ENCODE measurements around the gene TNS1.

The TNS1 gene

DNA sequence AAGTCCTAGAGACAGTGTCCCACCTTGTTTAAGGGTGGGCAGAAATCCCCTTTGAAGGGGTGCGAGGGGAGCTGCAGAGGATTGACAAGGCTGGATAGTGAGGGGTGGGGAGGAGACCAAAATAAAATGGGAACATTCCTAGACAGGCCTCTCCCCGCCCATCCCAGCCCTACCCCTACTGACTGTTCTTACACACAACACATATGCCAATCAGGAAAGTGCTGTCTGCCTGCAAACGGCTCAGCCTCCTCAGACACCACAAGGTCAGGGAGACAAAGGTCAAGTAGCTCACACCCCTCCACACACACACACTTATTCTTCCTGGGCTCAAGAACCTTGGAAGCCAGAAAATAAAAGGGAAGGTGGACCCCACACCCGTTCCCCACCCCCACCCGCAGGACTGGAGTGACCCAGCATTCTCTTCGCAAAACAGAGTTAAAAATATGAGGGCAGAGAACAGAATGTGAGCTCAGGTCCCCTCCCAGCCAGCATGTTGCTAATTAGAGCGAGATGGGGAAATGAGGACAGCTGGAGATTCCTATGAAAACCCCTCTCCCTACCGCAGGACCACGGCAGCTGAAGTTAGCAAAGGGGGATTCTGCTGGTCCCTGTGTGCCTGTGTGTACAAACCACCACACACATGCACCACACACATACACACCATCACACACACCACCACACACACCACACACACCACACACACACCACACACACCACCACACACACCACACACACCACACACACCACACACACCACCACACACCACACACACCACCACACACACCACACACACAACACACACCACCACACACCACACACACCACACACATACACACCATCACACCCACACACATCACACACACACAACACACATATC lies 197.8 kb downstream of the TNS1 start:
- Histone ChIP-seq H3K27ac (no peak overlapping the region), H3K9me3 (ENCODE audit: control insufficient read depth, low read length) (no peaks in the 10 kb centered on the region), H3K36me3 (ENCODE audit: control insufficient read depth, insufficient read depth, low read length) (no peaks in the 10 kb centered on the region), H3K4me2 (ENCODE audit: low read length) (no peak overlapping the region), H3K4me3 (ENCODE audit: low read depth, low read length) (no peak overlapping the region), H2AFZ (no peak overlapping the region), H3K79me2 (no peaks in the 10 kb centered on the region), H3K4me1 (peaks cover 6% of the 10 kb centered on the region), H3K9ac (no peak overlapping the region), H3K27me3 (ENCODE audit: control insufficient read depth, insufficient read depth, low read length) (no peaks in the 10 kb centered on the region)
- TF ChIP-seq, protein P1, sequence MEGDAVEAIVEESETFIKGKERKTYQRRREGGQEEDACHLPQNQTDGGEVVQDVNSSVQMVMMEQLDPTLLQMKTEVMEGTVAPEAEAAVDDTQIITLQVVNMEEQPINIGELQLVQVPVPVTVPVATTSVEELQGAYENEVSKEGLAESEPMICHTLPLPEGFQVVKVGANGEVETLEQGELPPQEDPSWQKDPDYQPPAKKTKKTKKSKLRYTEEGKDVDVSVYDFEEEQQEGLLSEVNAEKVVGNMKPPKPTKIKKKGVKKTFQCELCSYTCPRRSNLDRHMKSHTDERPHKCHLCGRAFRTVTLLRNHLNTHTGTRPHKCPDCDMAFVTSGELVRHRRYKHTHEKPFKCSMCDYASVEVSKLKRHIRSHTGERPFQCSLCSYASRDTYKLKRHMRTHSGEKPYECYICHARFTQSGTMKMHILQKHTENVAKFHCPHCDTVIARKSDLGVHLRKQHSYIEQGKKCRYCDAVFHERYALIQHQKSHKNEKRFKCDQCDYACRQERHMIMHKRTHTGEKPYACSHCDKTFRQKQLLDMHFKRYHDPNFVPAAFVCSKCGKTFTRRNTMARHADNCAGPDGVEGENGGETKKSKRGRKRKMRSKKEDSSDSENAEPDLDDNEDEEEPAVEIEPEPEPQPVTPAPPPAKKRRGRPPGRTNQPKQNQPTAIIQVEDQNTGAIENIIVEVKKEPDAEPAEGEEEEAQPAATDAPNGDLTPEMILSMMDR (IDR thresholded peaks at IDR 0.05), result no peak

DNA sequence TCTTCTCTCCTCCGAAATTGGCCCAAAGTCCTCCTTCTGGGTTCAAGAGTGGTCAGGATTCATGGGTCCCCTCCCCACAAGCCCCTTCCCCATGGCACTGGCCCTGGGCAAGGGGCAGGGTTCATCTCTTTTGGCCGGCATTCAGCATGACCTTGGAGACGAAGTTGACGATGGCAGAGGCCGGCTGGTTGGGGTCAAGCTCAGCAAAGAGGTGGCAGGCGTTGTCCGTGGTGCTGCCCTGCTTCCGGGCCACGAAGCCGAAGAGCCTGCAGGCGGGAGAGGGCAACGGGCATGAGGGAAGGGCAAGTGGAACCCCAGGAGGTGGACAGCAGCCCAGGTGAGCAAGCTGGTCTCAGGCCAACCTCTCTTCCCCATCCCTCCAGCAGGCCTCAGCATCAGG lies 198.5 kb downstream of the TNS1 start:
- no peaks in the 10 kb centered on the region for H3K79me2 ChIP-seq
- H3K4me2 ChIP-seq (ENCODE audit: low read length), result no peak overlapping the region
- H3K4me1 ChIP-seq, result peaks cover 6% of the 10 kb centered on the region
- no peak overlapping the region for H2AFZ ChIP-seq
- H3K9me3 ChIP-seq (ENCODE audit: control insufficient read depth, low read length), result no peaks in the 10 kb centered on the region
- H3K27me3 ChIP-seq (ENCODE audit: control insufficient read depth, insufficient read depth, low read length), result no peaks in the 10 kb centered on the region
- H3K9ac ChIP-seq, result no peak overlapping the region
- no peaks in the 10 kb centered on the region for H3K36me3 ChIP-seq (ENCODE audit: control insufficient read depth, insufficient read depth, low read length)
- no peak overlapping the region for H3K4me3 ChIP-seq (ENCODE audit: low read depth, low read length)
- TF ChIP-seq, protein P1 (IDR thresholded peaks at IDR 0.05), result no peak
- no peak overlapping the region for H3K27ac ChIP-seq

DNA sequence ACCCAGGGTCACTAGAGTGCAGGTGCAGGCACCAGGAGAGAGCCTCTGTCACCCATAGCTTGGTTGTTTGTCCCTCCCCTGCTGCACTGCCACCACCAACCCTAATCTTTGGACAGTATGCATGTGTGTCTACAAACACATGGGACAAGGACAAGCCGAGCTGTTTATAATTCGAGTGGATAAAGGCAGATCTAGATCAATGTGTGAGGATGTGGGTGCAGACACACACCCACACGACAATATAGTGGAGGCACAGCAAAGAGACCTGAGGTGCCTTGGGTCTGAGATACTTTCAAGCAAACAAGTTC lies 199.2 kb downstream of the TNS1 start:
- Histone ChIP-seq H3K9ac (no peak overlapping the region), H3K36me3 (ENCODE audit: control insufficient read depth, insufficient read depth, low read length) (no peaks in the 10 kb centered on the region), H3K4me1 (peaks cover 6% of the 10 kb centered on the region), H3K27me3 (ENCODE audit: control insufficient read depth, insufficient read depth, low read length) (no peaks in the 10 kb centered on the region), H3K79me2 (no peaks in the 10 kb centered on the region), H3K4me2 (ENCODE audit: low read length) (no peak overlapping the region), H3K9me3 (ENCODE audit: control insufficient read depth, low read length) (no peaks in the 10 kb centered on the region), H3K27ac (no peak overlapping the region), H2AFZ (no peak overlapping the region), H3K4me3 (ENCODE audit: low read depth, low read length) (no peak overlapping the region)
- TF ChIP-seq, protein P1 (IDR thresholded peaks at IDR 0.05), result no peak

DNA sequence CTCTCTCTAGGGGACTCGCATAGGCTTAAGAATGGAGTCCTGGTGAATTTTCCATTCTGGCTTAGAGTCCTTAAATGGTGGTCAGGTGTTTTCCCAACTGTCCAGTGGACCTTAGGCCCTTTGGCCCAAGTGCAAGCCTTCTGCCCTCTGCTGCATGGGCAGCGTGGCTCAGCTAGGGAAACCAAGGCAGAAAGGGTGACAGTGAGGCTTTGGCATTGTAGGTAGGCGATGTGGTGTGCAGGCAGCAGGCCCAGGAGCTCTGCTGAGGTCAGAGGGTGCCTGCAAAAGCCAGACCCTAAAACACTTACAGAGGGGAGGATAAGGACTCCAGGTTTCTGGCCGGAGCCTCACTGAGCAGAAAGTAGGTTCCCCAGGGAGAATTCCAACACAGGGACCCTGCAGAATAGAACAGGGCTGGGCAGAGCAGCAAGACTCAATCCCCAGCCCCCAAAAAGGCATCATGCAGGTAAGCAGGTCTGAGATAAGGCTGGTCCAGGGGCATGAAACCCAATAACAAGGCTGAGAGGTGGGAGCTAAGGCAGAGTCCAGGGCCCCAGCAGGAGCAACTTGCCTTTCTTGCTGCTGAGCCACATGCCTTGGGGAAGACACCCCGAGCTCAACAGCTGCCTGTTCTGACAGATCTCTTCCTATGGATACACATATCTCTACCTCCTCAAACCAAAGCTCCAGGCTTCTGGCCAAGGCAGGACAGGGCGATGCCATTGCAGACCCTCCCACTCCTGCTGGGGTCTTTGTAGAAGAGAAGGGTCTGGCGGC lies 199.7 kb downstream of the TNS1 start:
- H3K27ac ChIP-seq, result no peak overlapping the region
- H3K9ac ChIP-seq, result no peak overlapping the region
- H3K9me3 ChIP-seq (ENCODE audit: control insufficient read depth, low read length), result no peaks in the 10 kb centered on the region
- H3K79me2 ChIP-seq, result no peaks in the 10 kb centered on the region
- peaks cover 6% of the 10 kb centered on the region for H3K4me1 ChIP-seq
- H3K27me3 ChIP-seq (ENCODE audit: control insufficient read depth, insufficient read depth, low read length), result no peaks in the 10 kb centered on the region
- no peak overlapping the region for H3K4me3 ChIP-seq (ENCODE audit: low read depth, low read length)
- H2AFZ ChIP-seq, result no peak overlapping the region
- no peaks in the 10 kb centered on the region for H3K36me3 ChIP-seq (ENCODE audit: control insufficient read depth, insufficient read depth, low read length)
- TF ChIP-seq, protein P1 (IDR thresholded peaks at IDR 0.05), result no peak
- H3K4me2 ChIP-seq (ENCODE audit: low read length), result no peak overlapping the region
